Amniotic stem cell (primary cell): ENCODE results near the gene ASS1.

ENCODE experiments used
- DNase-seq: peaks from one replicate; lab custom pipeline; 2025; lab: John Stamatoyannopoulos, UW

Gene ASS1

GRCh38 chr9:130474106-130474505 lies 29.3 kb downstream of the ASS1 start:
- no peak for DNase-seq

GRCh38 chr9:130476151-130476730 lies 31.5 kb downstream of the ASS1 start:
- no peak for DNase-seq

- no peak for DNase-seq
These were observed 32.8 kb downstream of the ASS1 start for GRCh38 chr9:130477564-130477963.

- DNase-seq, result no peak
These were observed 33.4 kb downstream of the ASS1 start for GRCh38 chr9:130478152-130478551.

- DNase-seq, result no peak
These were observed 34.2 kb downstream of the ASS1 start for GRCh38 chr9:130478736-130479575.

- no peak for DNase-seq
These were observed 34.8 kb downstream of the ASS1 start for GRCh38 chr9:130479587-130479986.

- no peak for DNase-seq
These were observed 35.9 kb downstream of the ASS1 start for GRCh38 chr9:130480673-130481072.

- DNase-seq, result no peak
These were observed 37.7 kb downstream of the ASS1 start for GRCh38 chr9:130482463-130482862.

GRCh38 chr9:130483371-130483971 lies 38.7 kb downstream of the ASS1 start:
- DNase-seq, result no peak

GRCh38 chr9:130484362-130485072 lies 39.8 kb downstream of the ASS1 start:
- no peak for DNase-seq

- DNase-seq, result no peak
These were observed 41.3 kb downstream of the ASS1 start for GRCh38 chr9:130486103-130486502.

- no peak for DNase-seq
These were observed 42.7 kb downstream of the ASS1 start for GRCh38 chr9:130487500-130487899.

GRCh38 chr9:130488621-130489330 lies 44.0 kb downstream of the ASS1 start:
- no peak for DNase-seq

- DNase-seq, result no peak
These were observed 46.2 kb downstream of the ASS1 start for GRCh38 chr9:130490981-130491380.

- DNase-seq, result no peak
These were observed 47.2 kb downstream of the ASS1 start for GRCh38 chr9:130491830-130492482.

- no peak for DNase-seq
These were observed 48.3 kb downstream of the ASS1 start for GRCh38 chr9:130493021-130493420.

GRCh38 chr9:130493476-130493875 lies 48.7 kb downstream of the ASS1 start:
- DNase-seq, result no peak

GRCh38 chr9:130495067-130495466 lies 50.3 kb downstream of the ASS1 start:
- DNase-seq, result no peak

- DNase-seq, result no peak
These were observed 52.4 kb downstream of the ASS1 start for GRCh38 chr9:130497139-130497538.

GRCh38 chr9:130498298-130498917 lies 53.6 kb downstream of the ASS1 start:
- DNase-seq, result no peak
